AG04450 (cell line): ENCODE data around the gene PALLD. TPM values are rescaled to one million over a fixed set of nuclear protein-coding genes. Genes with fewer than 3 reads are reported as not detected.

ENCODE experiments used
- CTCF ChIA-PET: fragments of 300-600, 350-600 bp; formaldehyde crosslinking; extraction: SDS; loops from one replicate; lab custom pipeline; 2022; ENCODE audit warnings: antibody characterized with exemption, inconsistent platforms; lab: Charles Lee
- POLR2A ChIA-PET: fragments of 350-600 bp; formaldehyde crosslinking; extraction: SDS; loops from one replicate; lab custom pipeline; 2021; ENCODE audit warnings: antibody characterized with exemption, inconsistent platforms; lab: Yijun Ruan, JAX
- DNase-seq: peaks from one replicate; pipeline ENCODE4 v3.0.0-alpha.2; 2011; ENCODE audit warnings: low read depth, low spot score
- H3K27ac ChIP-seq: one replicate; pipeline ENCODE4 v1.5.1; 2012; ENCODE audit warnings: low read depth, low read length, control low read depth
- H3K27me3 ChIP-seq: one replicate; pipeline ENCODE4 v1.6.0; 2012; ENCODE audit warnings: low read length; ENCODE audit not compliant: control insufficient read depth, insufficient read depth
- H3K4me3 ChIP-seq: 2 replicates; pipeline ENCODE4 v1.5.1; 2011; ENCODE audit warnings: mild to moderate bottlenecking, low read depth, low read length, control low read depth
- H3K9me3 ChIP-seq: 2 replicates; pipeline ENCODE4 v1.5.1; 2012; ENCODE audit warnings: low read length; ENCODE audit not compliant: control insufficient read depth, insufficient read depth
- CTCF ChIP-seq: IDR thresholded peaks from 2 replicates; pipeline ENCODE4 v1.5.1; 2011; ENCODE audit warnings: low read depth, low read length, control low read depth, inconsistent platforms
- polyA plus RNA-seq: library from polyadenylated mRNA; depleted of rRNA; stranded (reverse); fragments of >200 nt; gene quantifications from 2 replicates; pipeline ENCODE4 v1.2.3, GENCODE V29; 2011

Gene PALLD
- polyA plus RNA-seq, 1 experiment: 159 TPM

DNA sequence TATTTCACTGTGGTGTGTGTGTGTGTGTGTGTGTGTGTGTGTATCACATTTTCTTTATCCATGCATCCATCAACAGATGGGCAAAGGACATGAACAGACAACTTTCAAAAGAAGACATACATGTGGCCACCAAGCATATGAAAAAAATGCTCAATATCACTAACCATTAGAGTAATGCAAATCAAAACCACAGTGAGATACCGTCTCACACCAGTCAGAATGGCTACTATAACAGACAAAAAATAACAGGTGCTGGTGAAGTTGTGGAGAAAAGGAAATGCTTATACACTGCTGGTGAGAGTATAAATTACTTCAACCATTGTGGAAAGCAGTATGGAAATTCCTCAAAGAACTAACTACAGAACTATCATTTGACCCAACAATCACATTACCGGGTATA lies 83.4 kb downstream of the PALLD start:
- Histone ChIP-seq H3K9me3 (no peaks in the 10 kb centered on the region), H3K27ac (no peak overlapping the region), H3K27me3 (no peaks in the 10 kb centered on the region), H3K4me3 (no peak overlapping the region)
- TF ChIP-seq CTCF: no peak
- no peak for DNase-seq
- POLR2A ChIA-PET: no interaction called here
- CTCF ChIA-PET: interaction anchor here (1.6 kb wide), 1 partner anchor 67 kb away, joined by 6 read pairs; no protein-coding TSS in a partner anchor

GRCh38 chr4:168584321-168584771 lies 87.5 kb downstream of the PALLD start:
- DNase-seq: no peak
- H3K4me3 ChIP-seq: no peak overlapping the region
- H3K27ac ChIP-seq: no peak overlapping the region
- ChIA-PET POLR2A (no interaction called here), CTCF (no interaction called here)
- H3K9me3 ChIP-seq: no peaks in the 10 kb centered on the region
- no peak for TF ChIP-seq CTCF
- no peaks in the 10 kb centered on the region for H3K27me3 ChIP-seq

DNA sequence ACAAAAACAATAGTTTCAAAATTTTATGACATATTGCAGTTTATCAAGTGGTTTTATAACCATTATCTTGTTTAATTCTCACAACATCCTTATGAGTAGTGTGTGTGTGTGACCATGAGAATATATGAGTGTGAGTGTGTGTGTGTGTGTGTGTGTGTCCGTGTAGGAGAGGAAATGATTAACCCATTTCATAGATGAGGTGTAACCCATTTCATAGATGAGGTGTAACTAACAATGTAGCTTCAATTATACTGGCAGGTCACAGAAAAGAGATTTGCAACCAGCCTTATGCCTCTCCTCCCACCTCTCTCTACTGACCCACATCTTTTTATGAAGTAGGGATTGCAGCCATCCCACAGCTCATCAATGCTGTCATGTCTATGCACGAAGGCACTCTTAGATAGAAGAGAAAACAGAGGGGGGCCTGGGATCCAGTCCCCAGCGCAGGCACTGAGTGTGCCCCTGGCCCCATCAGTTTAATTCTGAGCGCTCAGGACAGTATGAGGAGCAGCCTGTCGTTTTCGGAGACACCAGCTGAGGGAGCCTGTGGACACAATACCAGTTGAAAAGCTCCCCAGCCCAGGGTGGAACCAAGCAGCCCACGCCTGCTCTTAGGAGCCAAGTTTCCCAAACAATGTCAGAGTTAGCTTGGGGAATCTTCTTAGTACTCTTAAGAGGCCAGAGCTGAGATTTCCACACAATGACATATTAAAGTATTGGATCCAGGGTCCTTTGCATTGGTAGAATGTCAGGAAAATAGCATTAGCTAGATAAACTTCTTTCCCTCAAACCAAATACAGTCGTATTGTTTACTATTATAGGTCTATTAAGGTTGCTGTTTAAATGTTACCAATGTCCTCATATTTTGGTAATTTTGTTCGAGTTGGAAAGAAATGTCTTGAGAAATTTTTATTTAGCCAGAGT lies 88.6 kb downstream of the PALLD start:
- peak; percentile 85 for TF ChIP-seq CTCF
- Histone ChIP-seq H3K9me3 (no peaks in the 10 kb centered on the region), H3K4me3 (no peak overlapping the region), H3K27ac (no peak overlapping the region), H3K27me3 (no peaks in the 10 kb centered on the region)
- ChIA-PET CTCF (interaction anchor here (0.5 to 3.5 kb wide), 74 partner anchors 9 to 965 kb away, joined by 3 to 45 read pairs (median 5); no protein-coding TSS in a partner anchor), POLR2A (interaction anchor here (0.6 to 2.8 kb wide), 9 partner anchors 30 to 281 kb away, joined by 3 to 14 read pairs (median 3); no protein-coding TSS in a partner anchor)
- peak; percentile 52 for DNase-seq

GRCh38 chr4:168586926-168587325 lies 90.1 kb downstream of the PALLD start:
- DNase-seq: no peak
- Histone ChIP-seq H3K27me3 (no peaks in the 10 kb centered on the region), H3K4me3 (no peak overlapping the region), H3K9me3 (no peaks in the 10 kb centered on the region), H3K27ac (no peak overlapping the region)
- ChIA-PET CTCF (interaction anchor here (0.5 to 3.5 kb wide), 13 partner anchors 10 to 336 kb away, joined by 3 to 45 read pairs (median 4); no protein-coding TSS in a partner anchor), POLR2A (interaction anchor here (1.1 to 2.8 kb wide), 3 partner anchors 44 to 246 kb away, joined by 3 to 14 read pairs (median 4); no protein-coding TSS in a partner anchor)
- TF ChIP-seq CTCF: no peak
